Jurkat, Clone E6-1 (cell line): ENCODE results near the gene TGFBR3.

Experiments used
- DNase-seq: peaks from one replicate; pipeline ENCODE4 v3.0.0-alpha.2; 2011; ENCODE audit warnings: low read depth, low spot score
- H3K4me3 ChIP-seq: 2 replicates; pipeline ENCODE4 v1.5.1; 2011; ENCODE audit warnings: mild to moderate bottlenecking, low read length, control low read depth, moderate library complexity

The TGFBR3 gene

GRCh38 chr1:91885213-91885715 lies 687 bp downstream of the TGFBR3 start:
- peak overlapping the region; percentile 46 for H3K4me3 ChIP-seq

DNA sequence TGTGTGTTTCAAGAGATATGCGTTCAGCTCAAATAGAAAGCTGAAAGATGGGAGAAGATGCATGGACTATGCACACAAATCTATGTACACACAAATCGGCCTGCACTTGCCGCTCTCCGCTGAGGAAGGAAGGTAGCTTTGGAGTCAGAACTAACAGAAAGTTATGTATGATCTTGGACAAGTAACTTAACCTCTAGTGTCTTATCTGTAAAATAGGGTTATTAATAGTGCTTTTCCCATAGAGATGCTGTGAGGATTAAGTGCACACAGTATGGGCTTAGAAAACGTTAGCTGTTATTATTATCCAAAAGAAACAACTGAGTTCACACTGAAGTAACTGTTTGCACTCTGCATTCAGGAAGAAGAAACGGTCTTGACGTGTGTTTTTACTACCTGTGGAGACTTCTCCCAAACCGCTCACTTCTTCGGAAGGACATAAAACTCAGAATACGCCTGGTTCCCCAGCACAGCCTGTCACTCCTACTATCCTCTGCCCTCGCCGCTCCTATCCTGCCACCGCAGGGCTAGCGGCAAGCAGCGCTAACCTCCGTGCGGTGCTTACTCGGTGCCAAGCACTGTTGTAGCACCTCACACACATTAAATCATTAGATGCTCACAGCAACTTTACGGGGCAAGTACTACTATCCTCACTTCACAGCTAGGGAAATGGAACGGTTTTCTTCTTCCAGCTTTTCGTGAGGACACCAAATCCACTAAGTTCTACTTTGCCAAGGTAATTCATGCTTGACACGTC lies 1.3 kb downstream of the TGFBR3 start:
- no peak overlapping the region for H3K4me3 ChIP-seq
- DNase-seq = no peak

More at GRCh38 chr1:91885213-91885715, 687 bp downstream of the TGFBR3 start:
- DNase-seq = no peak

- no peak for DNase-seq
- H3K4me3 ChIP-seq = no peak overlapping the region
Observed at GRCh38 chr1:91883470-91883869, 2.5 kb downstream of the TGFBR3 start.

DNA sequence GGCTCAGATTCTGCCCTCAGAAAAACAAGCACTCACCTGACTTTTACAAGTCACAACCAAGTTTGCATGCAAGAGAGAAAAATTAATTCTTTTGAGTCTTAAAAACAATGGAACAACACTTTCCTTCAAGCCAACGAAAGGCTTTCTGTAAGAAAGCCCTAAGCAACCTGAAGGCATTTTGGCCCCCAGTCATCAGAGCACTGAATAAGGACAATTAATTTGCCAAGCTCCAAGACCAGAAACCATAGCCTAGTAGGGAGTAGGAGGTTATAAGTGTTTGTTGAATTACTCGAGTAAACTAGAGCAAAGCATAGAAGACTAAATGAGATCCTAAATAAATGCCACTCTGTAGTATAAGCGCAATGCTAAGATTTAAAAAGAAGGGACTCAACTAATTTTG lies 4.7 kb downstream of the TGFBR3 start:
- no peak overlapping the region for H3K4me3 ChIP-seq
- no peak for DNase-seq

GRCh38 chr1:91879733-91880132 lies 6.2 kb downstream of the TGFBR3 start:
- no peak overlapping the region for H3K4me3 ChIP-seq
- no peak for DNase-seq

- DNase-seq = no peak
- H3K4me3 ChIP-seq = no peak overlapping the region
Observed at GRCh38 chr1:91877574-91878208, 8.3 kb downstream of the TGFBR3 start.

DNA sequence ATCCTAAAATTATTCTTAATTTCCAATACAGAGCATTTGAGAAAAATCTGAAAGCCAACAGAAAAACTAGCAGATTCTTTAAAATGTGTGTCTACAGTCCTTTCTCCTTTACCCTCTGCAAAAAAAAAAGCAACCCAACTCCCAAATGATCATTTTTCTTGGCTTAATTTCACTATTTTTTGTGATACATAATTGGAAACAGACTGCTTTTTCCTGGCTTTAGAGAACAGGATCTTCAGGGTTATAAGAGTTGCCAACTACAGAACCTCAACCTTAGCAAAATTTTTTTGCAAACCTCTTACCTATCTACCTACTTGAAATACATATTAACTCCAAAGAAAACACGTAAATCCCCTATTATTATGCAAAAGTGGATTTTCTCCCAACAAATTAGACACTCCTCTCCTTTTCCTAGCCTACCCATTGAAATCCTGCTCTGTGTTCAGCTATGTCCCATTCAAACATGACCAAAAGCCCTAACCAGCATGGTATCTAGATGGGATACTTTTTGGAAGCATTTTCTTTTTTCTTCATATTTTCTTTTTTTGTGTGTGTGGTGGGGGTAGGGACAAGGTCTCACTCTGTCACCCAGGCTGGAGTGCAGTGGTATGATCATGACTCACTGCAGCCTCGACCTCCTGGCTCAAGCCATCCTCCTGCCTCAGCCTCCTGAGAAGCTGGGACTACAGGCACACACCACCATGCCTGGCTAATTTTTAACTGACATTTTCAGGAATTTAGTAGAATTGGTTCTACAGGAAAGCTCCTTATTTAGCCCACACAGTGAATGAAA lies 9.0 kb downstream of the TGFBR3 start:
- H3K4me3 ChIP-seq = no peak overlapping the region
- no peak for DNase-seq

GRCh38 chr1:91876040-91876470 lies 9.9 kb downstream of the TGFBR3 start:
- no peak for DNase-seq
- H3K4me3 ChIP-seq = no peak overlapping the region

- H3K4me3 ChIP-seq = no peak overlapping the region
- no peak for DNase-seq
Observed at GRCh38 chr1:91874167-91874566, 11.8 kb downstream of the TGFBR3 start.

DNA sequence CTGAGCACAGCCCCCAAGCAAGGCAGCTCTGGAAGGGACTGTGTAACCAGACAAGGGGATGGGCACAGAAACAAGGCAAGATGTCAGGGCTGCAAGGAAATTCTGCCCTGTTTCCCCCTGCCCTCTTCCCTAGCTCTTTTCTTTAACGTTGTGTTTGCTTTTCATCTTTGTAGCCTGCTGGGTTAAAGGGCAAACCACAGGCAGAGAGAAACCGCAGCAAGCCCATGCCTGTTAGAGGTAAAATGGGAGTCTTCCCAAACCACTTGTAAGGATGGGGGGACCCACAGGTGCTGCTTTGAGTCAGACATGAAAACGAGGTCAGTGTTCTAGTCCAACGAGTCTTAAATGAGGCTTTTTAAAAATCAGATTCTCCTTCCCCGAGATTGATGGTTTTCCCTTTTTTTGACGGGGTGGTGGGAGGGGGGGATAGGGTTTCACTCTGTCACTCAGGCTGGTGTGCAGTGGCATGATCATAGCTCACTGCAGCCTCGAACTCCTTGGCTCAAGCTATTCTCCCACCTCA lies 13.3 kb downstream of the TGFBR3 start:
- 0 out of 2 replicates have a peak overlapping the region, but pooled peaks have one; percentile 10 for H3K4me3 ChIP-seq
- peak; percentile 84 for DNase-seq

- DNase-seq = no peak
- no peak overlapping the region for H3K4me3 ChIP-seq
Observed at GRCh38 chr1:91872000-91872399, 14.0 kb downstream of the TGFBR3 start.

DNA sequence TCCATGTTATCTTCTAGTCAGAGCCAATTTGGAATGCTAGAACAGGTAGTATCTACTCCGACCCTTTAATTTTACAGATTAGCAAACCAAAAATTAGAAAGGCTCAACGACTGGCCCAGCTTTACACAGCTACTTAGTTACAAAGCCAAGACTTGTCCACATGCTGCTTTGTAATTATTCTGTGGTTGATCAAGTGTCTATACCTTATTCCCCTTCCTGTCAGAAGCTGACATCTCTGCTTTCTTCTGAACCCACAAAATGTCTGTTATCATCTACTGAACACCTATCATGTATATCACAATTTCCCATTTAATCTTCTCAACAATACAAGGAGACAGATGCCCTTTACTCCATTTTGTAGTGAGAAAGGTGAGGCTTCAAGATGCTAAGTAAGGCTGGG lies 15.6 kb downstream of the TGFBR3 start:
- no peak overlapping the region for H3K4me3 ChIP-seq
- peak; percentile 42 for DNase-seq

DNA sequence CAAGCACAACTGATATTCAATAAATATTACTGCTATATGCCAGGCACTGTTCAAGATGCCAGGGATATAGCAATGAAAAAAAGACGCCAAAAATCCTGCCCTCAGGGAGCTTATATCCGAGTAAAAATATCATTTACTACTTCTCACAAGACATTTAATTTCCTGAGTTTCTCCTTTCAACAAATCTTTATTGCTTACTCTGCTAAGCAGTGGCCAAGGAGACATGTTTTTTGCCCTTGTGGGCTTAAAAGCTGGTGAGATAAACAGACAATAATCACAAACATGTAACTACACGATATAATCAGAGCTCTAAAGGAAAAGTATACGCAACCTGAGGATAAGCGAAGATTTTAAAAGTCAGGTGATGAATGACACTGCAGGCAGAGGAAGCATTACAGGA lies 19.5 kb downstream of the TGFBR3 start:
- H3K4me3 ChIP-seq = no peak overlapping the region
- DNase-seq = no peak

GRCh38 chr1:91864017-91864700 lies 21.8 kb downstream of the TGFBR3 start:
- DNase-seq = no peak
- no peak overlapping the region for H3K4me3 ChIP-seq

- no peak for DNase-seq
- no peak overlapping the region for H3K4me3 ChIP-seq
Observed at GRCh38 chr1:91863498-91863897, 22.5 kb downstream of the TGFBR3 start.

DNA sequence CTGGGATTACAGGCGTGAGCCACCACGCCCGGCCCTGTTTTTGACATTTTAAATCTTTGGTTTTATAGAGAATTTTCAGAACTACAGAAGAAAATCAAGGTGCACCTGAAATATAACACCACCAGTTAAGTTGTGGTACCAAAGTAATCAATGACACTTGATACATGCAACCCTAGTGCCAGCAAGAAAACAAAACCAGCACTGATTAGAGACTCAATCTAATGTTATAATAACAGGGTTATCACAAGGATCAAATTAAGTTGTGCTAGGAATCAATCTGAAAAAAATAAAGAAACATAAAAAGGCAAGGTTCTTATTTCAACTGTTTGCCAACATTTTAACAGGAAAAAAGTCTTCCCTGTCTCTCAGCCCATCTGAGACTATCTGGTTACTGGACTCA lies 23.8 kb downstream of the TGFBR3 start:
- no peak for DNase-seq
- no peak overlapping the region for H3K4me3 ChIP-seq

GRCh38 chr1:91857557-91858239 lies 28.3 kb downstream of the TGFBR3 start:
- H3K4me3 ChIP-seq = no peak overlapping the region
- no peak for DNase-seq

GRCh38 chr1:91856996-91857395 lies 29.0 kb downstream of the TGFBR3 start:
- DNase-seq = no peak
- H3K4me3 ChIP-seq = no peak overlapping the region
